Measurements from ENCODE around the gene AURKAIP1. TPM values are rescaled to one million over a fixed set of nuclear protein-coding genes. Genes with fewer than 3 reads are reported as not detected.

Gene AURKAIP1
- total and polyA plus RNA-seq, 2 of the 13 experiments (the other 11 are each of a cell fraction or from before 2014, with no cell fraction given) = 69.5 to 175 TPM

GRCh38 chr1:1381294-1381693 is 6.3 kb upstream of the AURKAIP1 start:
- no TSS peak for BruUV-seq (replicated peaks)
- TF ChIP-seq ZNF546 (CRISPR knock-in tag; conservative IDR thresholded peaks at IDR 0.05) (no peak), ZNF891 (CRISPR knock-in tag; IDR thresholded peaks at IDR 0.05) (no peak), ZNF30 (CRISPR knock-in tag; IDR thresholded peaks at IDR 0.05) (no peak), THYN1 (CRISPR knock-in tag; IDR thresholded peaks at IDR 0.05; ENCODE audit: borderline replicate concordance, low read depth) (no peak), TBX2 (CRISPR knock-in tag; IDR thresholded peaks at IDR 0.05; ENCODE audit: borderline replicate concordance) (no peak)
- TF ChIP-seq, protein P1, sequence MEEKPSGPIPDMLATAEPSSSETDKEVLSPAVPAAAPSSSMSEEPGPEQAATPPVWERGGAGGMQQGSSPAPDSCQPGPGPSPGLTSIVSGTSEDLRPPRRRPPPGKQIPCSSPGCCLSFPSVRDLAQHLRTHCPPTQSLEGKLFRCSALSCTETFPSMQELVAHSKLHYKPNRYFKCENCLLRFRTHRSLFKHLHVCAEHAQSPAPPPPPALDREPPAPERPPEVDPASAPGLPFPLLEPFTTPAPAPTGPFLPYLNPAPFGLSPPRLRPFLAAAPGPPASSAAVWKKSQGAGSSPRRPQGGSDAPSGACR (CRISPR knock-in tag; IDR thresholded peaks at IDR 0.05) = no peak
- intact Hi-C loops (cut with micrococcal nuclease; ENCODE audit: unreplicated experiment) (no loop called here), in situ Hi-C loops (cut with HindIII; ENCODE audit: extremely low pct_ligation_motif_present, low pct_unique_long_range_greater_than_20kb) (no loop called here)
- ChIA-PET CTCF (ENCODE audit: low intra/inter-chr PET ratio, low total read pairs) (no interaction called here), POLR2A (no interaction called here)
- Histone ChIP-seq H3K4me1 (ENCODE audit: insufficient read depth, low read length) (peaks cover 34% of the 10 kb centered on the region), H3K27ac (ENCODE audit: extremely low read length, insufficient read depth, low read length) (no peak overlapping the region), H3K27me3 (ENCODE audit: control insufficient read depth in 1 of 2, insufficient read depth in 2 of 2, low read length in 2 of 2) (no peaks in the 10 kb centered on the region), H3K4me3 (replicated peaks in 1 of 3; ENCODE audit: insufficient read depth in 1 of 3, low read depth in 2 of 3, low read length in 3 of 3) (no peak overlapping the region), H3K36me3 (replicated peaks in 1 of 2; ENCODE audit: control insufficient read depth in 1 of 2, insufficient read depth in 2 of 2, low read length in 2 of 2) (peaks cover 4 to 7% of the 10 kb centered on the region in 2 experiments), H4K20me1 (ENCODE audit: insufficient read depth, low read length) (no peaks in the 10 kb centered on the region), H3K4me2 (ENCODE audit: low read depth, low read length) (no peak overlapping the region), H2AFZ (ENCODE audit: low read length) (no peak overlapping the region), H3K79me2 (ENCODE audit: insufficient read depth, low read length) (no peaks in the 10 kb centered on the region), H3K9me3 (ENCODE audit: low read length) (no peaks in the 10 kb centered on the region), H3K9ac (ENCODE audit: insufficient read depth, low read depth, low read length) (no peak overlapping the region)
- no peak for DNase-seq (ENCODE audit: low spot score)
- FAIRE-seq = no peak
- 100% methylated on average over 1 of the region's 8 CpGs for whole genome bisulfite sequencing (ENCODE audit: low lambda C conversion rate)
- ATAC-seq = no peak

GRCh38 chr1:1380860-1381259 is 5.9 kb upstream of the AURKAIP1 start:
- POLR2A ChIA-PET = no interaction called here
- Histone ChIP-seq H3K9ac (ENCODE audit: insufficient read depth, low read depth, low read length) (no peak overlapping the region), H3K4me3 (replicated peaks in 1 of 3; ENCODE audit: insufficient read depth in 1 of 3, low read depth in 2 of 3, low read length in 3 of 3) (no peak overlapping the region), H3K4me2 (ENCODE audit: low read depth, low read length) (no peak overlapping the region), H3K27me3 (ENCODE audit: control insufficient read depth in 1 of 2, insufficient read depth in 2 of 2, low read length in 2 of 2) (no peaks in the 10 kb centered on the region), H3K79me2 (ENCODE audit: insufficient read depth, low read length) (no peaks in the 10 kb centered on the region), H4K20me1 (ENCODE audit: insufficient read depth, low read length) (no peaks in the 10 kb centered on the region), H2AFZ (ENCODE audit: low read length) (no peak overlapping the region), H3K9me3 (ENCODE audit: low read length) (no peaks in the 10 kb centered on the region), H3K36me3 (replicated peaks in 1 of 2; ENCODE audit: control insufficient read depth in 1 of 2, insufficient read depth in 2 of 2, low read length in 2 of 2) (peaks cover 2 to 3% of the 10 kb centered on the region in 2 experiments; a peak in 4 of 5 replicates), H3K4me1 (ENCODE audit: insufficient read depth, low read length) (peaks cover 37% of the 10 kb centered on the region), H3K27ac (ENCODE audit: extremely low read length, insufficient read depth, low read length) (no peak overlapping the region)
- no TSS peak for BruUV-seq (replicated peaks)
- ATAC-seq = no peak
- no peak for DNase-seq (ENCODE audit: low spot score)
- TF ChIP-seq JUND (CRISPR knock-in tag; IDR thresholded peaks at IDR 0.05) = no peak
- TF ChIP-seq FOXM1 (CRISPR knock-in tag; IDR thresholded peaks at IDR 0.05) = no peak
- TF ChIP-seq ZFP62 (CRISPR knock-in tag; IDR thresholded peaks at IDR 0.05) = no peak
- TF ChIP-seq ZUFSP (CRISPR knock-in tag; IDR thresholded peaks at IDR 0.05; ENCODE audit: borderline replicate concordance) = no peak
- WGBS (ENCODE audit: low lambda C conversion rate) = 100% methylated on average over 3 of the region's 16 CpGs
- FAIRE-seq = no peak
- intact Hi-C loops (cut with micrococcal nuclease; ENCODE audit: unreplicated experiment) = no loop called here
- in situ Hi-C loops (cut with HindIII; ENCODE audit: extremely low pct_ligation_motif_present, low pct_unique_long_range_greater_than_20kb) = no loop called here
- CTCF ChIA-PET (ENCODE audit: low intra/inter-chr PET ratio, low total read pairs) = no interaction called here
